ENCODE measurements around the gene CLHC1.

DNA sequence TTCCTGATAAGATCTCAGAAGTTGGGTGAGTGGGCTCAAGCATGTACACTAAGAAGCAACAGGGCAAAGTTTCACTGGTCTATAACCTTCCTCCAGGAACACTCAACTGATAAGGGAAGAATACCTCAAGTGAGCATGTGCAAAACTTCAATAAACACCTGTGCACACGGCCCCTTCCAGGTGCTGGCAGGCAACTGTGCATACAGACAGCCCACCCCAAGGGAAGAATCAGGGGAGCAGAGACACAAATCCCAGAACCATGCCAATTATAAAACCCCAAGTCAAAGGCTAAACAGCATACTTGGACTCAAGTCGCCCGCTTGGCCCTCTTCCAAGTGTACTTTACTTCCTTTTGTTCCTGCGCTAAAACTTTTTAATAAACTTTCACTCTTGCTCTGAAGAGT lies 96.0 kb downstream of the CLHC1 start:
- TF ChIP-seq CTCF (IDR thresholded peaks at IDR 0.05; ENCODE audit: low read length) (no peak), EZH2 (IDR thresholded peaks at IDR 0.05; ENCODE audit: borderline replicate concordance, low read length) (no peak)

Measured in OCI-LY1 (cell line).